GM19043 (cell line): ENCODE measurements around the gene KRTAP15-1.

Source experiments
- ATAC-seq: cut with Tn5 transposase; IDR thresholded peaks from one replicate; pipeline ENCODE4 v1.9.1; 2021; ENCODE audit warnings: low read depth; ENCODE audit not compliant: unreplicated experiment

The KRTAP15-1 gene, protein sequence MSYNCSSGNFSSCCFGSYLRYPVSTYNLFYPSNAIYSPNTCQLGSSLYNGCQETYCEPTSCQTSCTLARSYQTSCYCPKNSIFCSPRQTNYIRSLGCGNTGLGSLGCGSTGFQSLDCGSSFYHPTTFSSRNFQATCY

GRCh38 chr21:30439975-30440374, at the start of gene KRTAP15-1:
Gene KRTAP15-1, plus strand, starts transcription at chr21:30440275. Its CDS starts 53 bp downstream, at chr21:30440328.
- no peak for ATAC-seq

DNA sequence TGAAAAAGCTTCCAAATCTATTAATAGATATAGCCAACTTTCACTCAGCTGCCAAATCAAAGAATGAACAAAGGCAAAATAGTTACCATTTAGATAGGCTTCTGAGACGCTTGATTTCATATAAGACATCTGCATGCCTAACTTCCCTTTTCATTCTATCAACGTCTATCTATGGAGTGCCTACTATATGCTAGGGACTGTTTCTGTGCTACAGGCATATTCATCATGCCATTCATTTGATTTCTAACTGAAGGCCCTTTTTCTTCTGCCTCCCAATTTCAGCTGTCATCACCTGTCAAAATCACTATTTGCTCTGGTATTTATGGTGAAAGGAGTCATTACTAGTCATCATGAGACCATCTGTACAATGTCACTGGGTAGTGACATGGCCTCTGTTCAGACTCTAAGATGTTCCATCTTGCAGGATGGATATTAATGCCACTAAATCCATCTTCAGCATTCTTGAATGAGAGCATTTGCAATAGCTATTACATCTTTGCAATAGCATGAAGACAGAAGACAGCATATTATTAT, 48.5 kb upstream of the KRTAP15-1 start:
- no peak for ATAC-seq

DNA sequence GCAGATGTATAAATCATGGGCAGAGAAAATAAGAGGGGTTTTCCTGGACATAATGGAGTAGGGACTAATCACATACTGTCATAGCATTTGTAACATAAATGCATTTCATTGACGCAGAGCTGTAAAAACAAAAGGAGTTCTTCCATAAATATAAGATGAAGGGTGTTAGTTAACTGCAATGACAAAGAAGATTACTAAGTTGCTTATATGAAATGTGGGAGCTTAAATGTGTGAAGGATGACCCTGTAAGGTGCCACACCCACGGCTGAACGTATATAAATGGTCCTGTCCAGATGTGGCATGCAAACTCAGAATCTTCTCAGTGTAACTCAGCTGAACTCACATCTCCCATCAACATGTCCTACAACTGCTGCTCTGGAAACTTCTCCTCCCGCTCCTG, 44.3 kb upstream of the KRTAP15-1 start, which contains the start of gene KRTAP13-1:
KRTAP13-1 (plus strand) TSS at position 301 of the 400 bp plus-strand sequence; CDS start at position 357, 56 bp downstream.
- ATAC-seq: no peak

- no peak for ATAC-seq
Measured at GRCh38 chr21:30408782-30409494, 31.1 kb upstream of the KRTAP15-1 start.

DNA sequence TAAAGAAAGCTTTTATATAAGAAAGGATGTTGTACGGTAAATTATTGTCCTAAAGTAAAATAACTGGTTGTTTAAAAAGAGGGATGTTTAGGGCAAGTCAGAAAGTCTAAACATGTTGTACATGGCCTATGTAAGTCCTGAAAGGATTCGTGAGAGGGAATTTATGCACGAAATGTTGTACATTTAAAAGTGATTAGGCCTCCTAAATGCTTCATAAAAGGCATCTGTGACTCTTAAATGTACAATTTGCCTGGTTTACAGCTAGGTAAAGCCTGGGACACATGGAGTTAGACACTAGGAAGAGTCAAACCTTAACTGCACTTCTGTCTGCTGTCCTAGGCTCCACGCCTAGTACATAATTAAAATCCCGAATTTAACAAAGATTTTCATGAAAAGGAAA, 24.1 kb upstream of the KRTAP15-1 start:
- ATAC-seq: no peak

DNA sequence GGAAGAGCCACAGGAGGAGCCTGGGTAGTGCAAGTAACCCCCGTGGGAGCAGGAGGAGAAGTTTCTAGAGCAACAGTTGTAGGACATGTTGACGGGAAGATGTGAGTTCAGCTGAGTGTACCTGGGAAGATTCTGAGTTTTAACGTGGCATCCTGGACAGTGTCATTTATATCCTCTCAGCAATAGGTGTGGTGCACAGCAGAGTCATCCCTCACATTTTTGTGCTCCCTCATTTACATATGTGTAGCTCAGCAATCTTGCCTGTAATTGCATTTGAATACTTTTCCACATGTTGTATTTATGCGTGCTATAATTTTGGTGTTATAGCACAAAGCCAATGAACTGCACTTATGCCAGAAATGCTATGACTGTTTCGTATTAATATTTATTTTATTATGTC, 14.2 kb upstream of the KRTAP15-1 start, which contains the start of gene KRTAP13-3:
KRTAP13-3 (minus strand) TSS at position 101 of the 400 bp plus-strand sequence; CDS start at position 87, 14 bp downstream.
- no peak for ATAC-seq

- no peak for ATAC-seq
Measured at GRCh38 chr21:30426731-30427130, 13.3 kb upstream of the KRTAP15-1 start.

DNA sequence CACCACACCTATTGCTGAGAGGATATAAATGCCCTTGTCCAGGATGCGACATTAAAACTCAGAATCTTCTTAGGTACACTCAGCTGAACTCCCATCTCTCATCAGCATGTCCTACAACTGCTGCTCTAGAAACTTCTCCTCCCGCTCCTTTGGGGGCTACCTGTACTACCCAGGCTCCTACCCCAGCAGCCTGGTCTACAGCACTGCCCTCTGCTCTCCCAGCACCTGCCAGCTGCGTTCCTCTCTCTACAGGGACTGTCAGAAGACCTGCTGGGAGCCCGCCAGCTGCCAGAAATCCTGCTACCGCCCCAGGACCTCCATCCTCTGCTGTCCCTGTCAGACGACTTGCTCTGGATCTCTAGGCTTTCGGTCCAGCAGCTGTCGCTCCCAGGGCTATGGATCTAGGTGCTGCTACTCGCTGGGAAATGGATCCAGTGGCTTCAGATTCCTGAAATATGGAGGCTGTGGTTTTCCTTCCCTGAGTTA, 9.9 kb upstream of the KRTAP15-1 start, which contains the start of gene KRTAP13-4:
KRTAP13-4 (plus strand) TSS at position 51 of the 486 bp plus-strand sequence; CDS start at position 107, 56 bp downstream.
- ATAC-seq: no peak

DNA sequence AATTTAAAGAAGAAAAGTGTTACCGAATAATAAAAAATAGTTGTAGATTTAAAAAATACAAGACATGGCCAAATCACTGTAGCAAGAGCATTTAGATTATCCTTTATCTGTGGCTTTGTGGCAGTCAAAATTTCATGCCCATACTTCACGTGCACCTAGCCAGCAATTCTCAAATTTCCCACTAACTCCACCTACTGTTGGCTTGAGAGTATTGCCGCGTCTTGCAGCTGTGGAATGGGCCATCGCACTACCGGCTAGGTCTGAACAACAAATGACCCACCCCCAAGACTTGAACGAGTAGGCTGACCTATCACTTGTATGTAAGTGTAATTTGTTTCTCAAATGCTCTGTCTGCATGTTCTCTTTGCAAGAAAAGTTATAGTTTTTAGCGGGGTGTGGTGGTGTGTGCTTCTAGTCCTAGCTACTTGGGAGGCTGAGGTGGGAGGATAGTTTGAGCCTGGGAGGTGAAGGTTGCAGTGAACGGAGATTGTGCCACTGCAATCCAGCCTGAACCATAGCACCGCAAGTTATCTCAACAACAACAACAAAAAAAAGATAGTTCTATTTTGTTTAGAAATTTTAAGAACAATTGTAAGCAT, 5.9 kb upstream of the KRTAP15-1 start:
- no peak for ATAC-seq

DNA sequence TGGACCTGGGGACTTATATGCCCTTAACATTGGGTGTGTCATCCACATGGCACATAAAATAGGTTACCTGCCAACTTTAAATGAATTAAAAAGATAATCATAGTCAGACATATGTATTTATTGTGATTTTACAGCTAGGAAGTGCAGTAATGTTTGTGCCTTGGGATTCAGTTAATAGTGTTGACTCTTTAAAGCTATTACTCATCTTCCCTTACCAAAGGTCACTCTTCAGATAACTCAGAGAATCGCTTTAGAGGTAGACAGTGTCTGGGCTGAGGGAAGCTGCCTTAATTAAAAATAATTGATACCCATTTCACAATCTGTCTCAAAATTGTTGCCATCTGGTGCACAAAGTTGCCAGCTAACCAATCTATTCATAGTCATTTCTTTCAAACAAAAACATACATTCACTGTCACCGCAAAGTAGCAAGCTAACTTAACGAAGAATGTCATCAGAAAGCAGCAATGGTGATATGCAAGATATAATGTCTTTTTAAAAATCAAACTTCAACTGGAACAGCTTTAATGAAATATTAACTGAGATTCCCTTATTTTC, 3.0 kb upstream of the KRTAP15-1 start:
- no peak for ATAC-seq

DNA sequence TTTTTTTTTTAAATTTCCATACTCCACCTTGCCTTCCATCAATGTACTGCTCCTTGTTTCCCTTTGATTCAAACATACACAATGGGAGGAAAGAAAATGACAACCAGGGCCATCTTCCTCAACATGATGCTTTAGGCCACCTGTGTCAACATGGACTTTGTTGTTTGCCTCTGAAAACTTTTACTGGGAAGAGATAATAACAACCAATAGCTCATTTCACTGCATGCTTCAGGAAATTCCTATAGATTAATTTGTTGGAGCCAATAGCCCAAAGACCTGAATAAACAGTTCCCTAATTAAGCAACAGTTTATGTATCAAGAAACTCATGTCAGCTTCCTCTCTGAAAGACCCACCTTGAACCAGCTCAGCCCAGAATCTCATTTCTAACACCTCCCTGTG, 3.2 kb downstream of the KRTAP15-1 start:
- ATAC-seq: no peak

DNA sequence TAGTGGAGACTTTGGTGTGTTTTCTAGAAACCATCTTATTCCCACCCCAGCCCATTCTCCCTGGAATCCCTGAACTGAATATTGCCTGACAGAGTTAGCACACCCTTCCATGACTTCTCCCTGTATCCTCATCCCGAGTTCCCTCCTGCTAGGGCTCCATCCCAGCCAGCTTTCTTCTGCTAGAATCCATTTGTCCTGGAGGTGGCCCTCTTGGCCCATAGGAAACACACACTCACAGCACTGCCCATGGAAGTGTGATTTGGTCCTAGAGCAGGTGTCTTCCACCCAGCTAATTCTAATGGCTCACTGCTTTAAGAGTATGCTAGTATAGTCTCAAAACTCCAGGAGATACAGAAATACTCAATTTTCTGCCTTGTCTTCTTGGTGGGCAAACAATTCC, 4.1 kb downstream of the KRTAP15-1 start:
- no peak for ATAC-seq

GRCh38 chr21:30447056-30447455, 7.0 kb downstream of the KRTAP15-1 start:
- no peak for ATAC-seq

- ATAC-seq: no peak
Measured at GRCh38 chr21:30448514-30448913, 8.4 kb downstream of the KRTAP15-1 start.

GRCh38 chr21:30463713-30464112, 23.6 kb downstream of the KRTAP15-1 start:
- ATAC-seq: no peak

- no peak for ATAC-seq
Measured at GRCh38 chr21:30468900-30469714, 29.0 kb downstream of the KRTAP15-1 start.

DNA sequence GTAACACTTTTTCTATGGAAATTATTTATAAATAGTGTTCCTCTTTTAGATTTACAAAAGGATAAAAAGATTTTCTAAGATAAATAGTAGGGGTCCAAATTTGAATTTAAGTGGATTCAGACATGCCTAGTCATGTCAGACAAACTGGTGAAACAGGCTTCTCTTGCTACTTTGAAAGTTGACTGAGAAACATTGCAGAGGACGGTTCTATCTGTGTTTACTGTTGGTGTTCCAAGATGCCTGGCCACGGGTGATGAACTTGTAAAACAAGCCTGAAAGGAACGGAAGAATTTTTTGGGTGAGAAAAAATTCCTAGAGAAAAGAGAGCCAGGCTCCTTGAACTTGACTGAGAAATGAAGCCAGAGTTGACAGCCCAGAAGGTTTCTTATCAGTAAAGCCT, 37.9 kb downstream of the KRTAP15-1 start:
- ATAC-seq: no peak

GRCh38 chr21:30479259-30479658, 39.2 kb downstream of the KRTAP15-1 start:
- ATAC-seq: no peak

DNA sequence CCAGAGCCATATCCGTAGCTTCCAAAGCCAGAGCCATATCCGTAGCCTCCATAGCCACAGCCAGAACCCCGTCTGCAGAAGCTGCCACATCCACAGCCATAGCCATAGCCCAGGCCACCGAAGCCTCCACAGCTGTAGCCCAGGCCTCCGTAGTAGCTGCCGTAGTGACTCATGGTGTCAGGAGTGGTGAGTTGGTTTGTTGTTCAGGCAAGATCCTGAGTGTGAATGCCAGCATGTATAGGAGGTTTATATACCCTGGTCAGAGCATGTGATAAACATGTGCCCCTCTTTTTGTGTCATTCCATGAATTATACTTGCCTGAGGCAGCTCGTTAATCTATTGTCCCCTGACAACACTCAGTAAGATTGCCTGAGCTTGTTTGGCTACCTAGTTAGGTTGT, 40.1 kb downstream of the KRTAP15-1 start, which contains the start of gene KRTAP19-1:
KRTAP19-1 (minus strand) TSS at position 223 of the 400 bp plus-strand sequence; CDS start at position 173, 50 bp downstream.
- ATAC-seq: no peak

GRCh38 chr21:30482130-30482529, 42.1 kb downstream of the KRTAP15-1 start:
- ATAC-seq: no peak
